ENCODE results near the gene MAGEF1.

DNA sequence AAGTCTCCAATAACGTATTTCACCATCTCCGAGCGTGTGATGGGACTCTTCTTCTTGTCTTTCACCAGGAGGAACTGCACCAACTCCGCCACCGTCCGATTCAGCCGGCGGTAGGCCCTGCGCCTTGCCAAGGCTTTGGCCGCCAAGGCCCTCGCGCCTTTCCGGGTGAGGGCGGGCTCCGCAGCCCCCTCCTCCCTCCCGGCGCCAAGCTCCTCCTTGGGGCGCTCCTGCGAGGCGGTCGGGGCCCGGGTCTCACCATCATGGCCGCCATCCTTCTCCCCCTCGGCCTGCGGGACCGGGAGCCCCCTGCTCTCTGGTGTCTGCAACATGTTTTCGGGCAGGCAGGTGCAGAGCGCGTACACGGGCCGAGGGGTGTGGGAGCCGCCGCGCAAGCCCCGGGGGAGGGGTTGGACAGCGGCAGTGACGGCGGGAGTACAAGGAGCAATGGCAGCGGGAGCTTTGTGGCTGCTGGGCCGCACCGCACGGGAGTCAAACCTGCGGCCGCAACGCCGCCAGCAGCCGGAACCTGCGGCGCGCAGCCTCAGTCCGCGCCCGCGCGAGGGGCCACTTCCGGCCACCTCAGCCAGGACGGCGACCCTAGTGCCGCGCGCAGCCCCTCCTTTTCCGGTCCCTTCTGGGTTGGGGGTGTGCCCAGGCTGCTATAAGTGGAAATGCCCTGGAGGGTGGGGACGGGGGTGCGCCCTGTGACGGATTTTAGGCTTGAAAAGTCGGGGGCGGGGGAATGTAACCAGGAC, at the start of gene MAGEF1:
- TF ChIP-seq, protein P1, sequence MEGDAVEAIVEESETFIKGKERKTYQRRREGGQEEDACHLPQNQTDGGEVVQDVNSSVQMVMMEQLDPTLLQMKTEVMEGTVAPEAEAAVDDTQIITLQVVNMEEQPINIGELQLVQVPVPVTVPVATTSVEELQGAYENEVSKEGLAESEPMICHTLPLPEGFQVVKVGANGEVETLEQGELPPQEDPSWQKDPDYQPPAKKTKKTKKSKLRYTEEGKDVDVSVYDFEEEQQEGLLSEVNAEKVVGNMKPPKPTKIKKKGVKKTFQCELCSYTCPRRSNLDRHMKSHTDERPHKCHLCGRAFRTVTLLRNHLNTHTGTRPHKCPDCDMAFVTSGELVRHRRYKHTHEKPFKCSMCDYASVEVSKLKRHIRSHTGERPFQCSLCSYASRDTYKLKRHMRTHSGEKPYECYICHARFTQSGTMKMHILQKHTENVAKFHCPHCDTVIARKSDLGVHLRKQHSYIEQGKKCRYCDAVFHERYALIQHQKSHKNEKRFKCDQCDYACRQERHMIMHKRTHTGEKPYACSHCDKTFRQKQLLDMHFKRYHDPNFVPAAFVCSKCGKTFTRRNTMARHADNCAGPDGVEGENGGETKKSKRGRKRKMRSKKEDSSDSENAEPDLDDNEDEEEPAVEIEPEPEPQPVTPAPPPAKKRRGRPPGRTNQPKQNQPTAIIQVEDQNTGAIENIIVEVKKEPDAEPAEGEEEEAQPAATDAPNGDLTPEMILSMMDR (IDR thresholded peaks at IDR 0.05), result no peak
- TF ChIP-seq EZH2 (IDR thresholded peaks at IDR 0.05; ENCODE audit: borderline replicate concordance, insufficient read depth, low read depth, low read length, poor library complexity, severe bottlenecking), result no peak
